ENCODE data around the gene NTM.

Gene NTM

DNA sequence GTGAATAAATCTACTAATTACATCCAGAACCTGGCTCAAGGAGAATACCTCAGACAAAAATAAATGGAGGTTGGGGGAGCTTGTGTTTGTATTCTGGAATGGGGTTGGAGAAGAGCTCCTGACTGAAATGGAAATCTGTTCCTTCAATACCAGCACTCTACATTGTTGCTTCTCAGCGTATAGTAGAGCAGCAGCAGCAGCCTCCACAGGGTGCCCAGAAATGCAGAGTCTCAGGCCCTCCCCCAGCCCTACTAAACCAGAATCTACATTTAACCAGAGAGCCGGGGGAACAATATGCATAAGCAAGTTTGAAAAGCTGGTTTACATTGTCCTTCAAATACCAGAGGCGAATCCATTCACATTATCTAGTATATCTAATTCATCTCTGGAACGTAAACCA is 474.8 kb downstream of the NTM start:
- H2AFZ ChIP-seq (ENCODE audit: low read depth, low read length) = no peak overlapping the region
- H3K9ac ChIP-seq (ENCODE audit: low read length) = no peak overlapping the region
- no peaks in the 10 kb centered on the region for H3K4me1 ChIP-seq (ENCODE audit: low read length)
- H3K27me3 ChIP-seq (ENCODE audit: low read depth, low read length) = peaks cover 12% of the 10 kb centered on the region
- H3K36me3 ChIP-seq (replicated peaks; ENCODE audit: low read depth, low read length) = no peaks in the 10 kb centered on the region
- H4K20me1 ChIP-seq (ENCODE audit: insufficient read depth, low read length) = no peaks in the 10 kb centered on the region
- no peaks in the 10 kb centered on the region for H3K9me3 ChIP-seq (ENCODE audit: insufficient read depth, low read length)
- no peaks in the 10 kb centered on the region for H3K79me2 ChIP-seq (ENCODE audit: low read length)
- H3K4me2 ChIP-seq (ENCODE audit: low read length) = no peak overlapping the region
- no peak overlapping the region for H3K4me3 ChIP-seq (ENCODE audit: low read length)
- TF ChIP-seq, protein P1, sequence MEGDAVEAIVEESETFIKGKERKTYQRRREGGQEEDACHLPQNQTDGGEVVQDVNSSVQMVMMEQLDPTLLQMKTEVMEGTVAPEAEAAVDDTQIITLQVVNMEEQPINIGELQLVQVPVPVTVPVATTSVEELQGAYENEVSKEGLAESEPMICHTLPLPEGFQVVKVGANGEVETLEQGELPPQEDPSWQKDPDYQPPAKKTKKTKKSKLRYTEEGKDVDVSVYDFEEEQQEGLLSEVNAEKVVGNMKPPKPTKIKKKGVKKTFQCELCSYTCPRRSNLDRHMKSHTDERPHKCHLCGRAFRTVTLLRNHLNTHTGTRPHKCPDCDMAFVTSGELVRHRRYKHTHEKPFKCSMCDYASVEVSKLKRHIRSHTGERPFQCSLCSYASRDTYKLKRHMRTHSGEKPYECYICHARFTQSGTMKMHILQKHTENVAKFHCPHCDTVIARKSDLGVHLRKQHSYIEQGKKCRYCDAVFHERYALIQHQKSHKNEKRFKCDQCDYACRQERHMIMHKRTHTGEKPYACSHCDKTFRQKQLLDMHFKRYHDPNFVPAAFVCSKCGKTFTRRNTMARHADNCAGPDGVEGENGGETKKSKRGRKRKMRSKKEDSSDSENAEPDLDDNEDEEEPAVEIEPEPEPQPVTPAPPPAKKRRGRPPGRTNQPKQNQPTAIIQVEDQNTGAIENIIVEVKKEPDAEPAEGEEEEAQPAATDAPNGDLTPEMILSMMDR (IDR thresholded peaks at IDR 0.05; ENCODE audit: low read depth, low read length) = no peak
- no peak for TF ChIP-seq EZH2phosphoT487 (IDR thresholded peaks at IDR 0.05; ENCODE audit: low read depth)
- no peak overlapping the region for H3K27ac ChIP-seq (ENCODE audit: low read length)

DNA sequence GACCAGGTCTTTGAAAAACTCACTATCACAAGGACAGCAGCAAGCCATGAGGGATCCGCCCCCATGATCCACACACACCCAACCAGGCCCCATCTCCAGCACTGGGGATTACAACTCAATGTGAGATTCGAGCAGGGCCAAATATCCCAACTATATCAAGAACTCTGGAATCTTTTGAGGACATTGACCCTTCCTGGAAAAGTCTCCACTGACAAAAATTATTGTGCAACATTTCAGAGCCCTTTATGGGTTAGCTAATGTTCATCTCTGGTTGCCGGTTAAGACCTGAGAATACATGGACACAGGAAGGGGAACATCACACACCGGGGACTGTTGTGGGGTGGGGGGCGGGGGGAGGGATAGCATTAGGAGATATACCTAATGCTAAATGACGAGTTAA is 479.1 kb downstream of the NTM start:
- Histone ChIP-seq H3K79me2 (ENCODE audit: low read length) (no peaks in the 10 kb centered on the region), H3K4me3 (ENCODE audit: low read length) (no peak overlapping the region), H3K27me3 (ENCODE audit: low read depth, low read length) (peaks cover 10% of the 10 kb centered on the region), H3K4me2 (ENCODE audit: low read length) (no peak overlapping the region), H2AFZ (ENCODE audit: low read depth, low read length) (no peak overlapping the region), H3K9ac (ENCODE audit: low read length) (no peak overlapping the region), H3K4me1 (ENCODE audit: low read length) (no peaks in the 10 kb centered on the region), H3K9me3 (ENCODE audit: insufficient read depth, low read length) (no peaks in the 10 kb centered on the region), H4K20me1 (ENCODE audit: insufficient read depth, low read length) (no peaks in the 10 kb centered on the region), H3K36me3 (replicated peaks; ENCODE audit: low read depth, low read length) (no peaks in the 10 kb centered on the region), H3K27ac (ENCODE audit: low read length) (no peak overlapping the region)
- TF ChIP-seq, protein P1 (IDR thresholded peaks at IDR 0.05; ENCODE audit: low read depth, low read length) = no peak
- TF ChIP-seq EZH2phosphoT487 (IDR thresholded peaks at IDR 0.05; ENCODE audit: low read depth) = no peak

DNA sequence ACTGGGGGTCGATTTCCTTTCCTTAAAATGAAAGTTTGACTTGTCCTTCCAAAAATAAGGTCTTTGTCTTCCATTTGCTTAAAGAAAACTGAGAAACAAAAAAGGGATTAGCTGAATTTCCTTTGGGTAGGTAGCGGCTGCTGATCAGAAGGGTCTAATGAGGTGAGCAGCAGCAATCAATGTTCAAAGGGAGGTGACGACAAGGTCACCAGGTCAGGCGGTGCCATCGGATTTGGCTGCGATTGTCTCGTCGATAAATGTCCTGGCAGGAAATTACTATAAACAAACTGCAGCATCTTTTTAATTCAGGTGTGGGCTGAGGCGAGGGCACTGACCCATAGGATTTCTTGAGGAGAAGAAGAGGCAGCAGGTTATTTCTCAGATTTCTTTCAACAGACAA is 480.1 kb downstream of the NTM start:
- Histone ChIP-seq H3K79me2 (ENCODE audit: low read length) (no peaks in the 10 kb centered on the region), H4K20me1 (ENCODE audit: insufficient read depth, low read length) (no peaks in the 10 kb centered on the region), H3K9me3 (ENCODE audit: insufficient read depth, low read length) (no peaks in the 10 kb centered on the region), H3K27ac (ENCODE audit: low read length) (no peak overlapping the region), H3K36me3 (replicated peaks; ENCODE audit: low read depth, low read length) (no peaks in the 10 kb centered on the region), H2AFZ (ENCODE audit: low read depth, low read length) (no peak overlapping the region), H3K4me2 (ENCODE audit: low read length) (no peak overlapping the region), H3K4me3 (ENCODE audit: low read length) (no peak overlapping the region), H3K4me1 (ENCODE audit: low read length) (no peaks in the 10 kb centered on the region), H3K27me3 (ENCODE audit: low read depth, low read length) (peaks cover 10% of the 10 kb centered on the region), H3K9ac (ENCODE audit: low read length) (no peak overlapping the region)
- no peak for TF ChIP-seq EZH2phosphoT487 (IDR thresholded peaks at IDR 0.05; ENCODE audit: low read depth)
- TF ChIP-seq, protein P1 (IDR thresholded peaks at IDR 0.05; ENCODE audit: low read depth, low read length) = no peak

DNA sequence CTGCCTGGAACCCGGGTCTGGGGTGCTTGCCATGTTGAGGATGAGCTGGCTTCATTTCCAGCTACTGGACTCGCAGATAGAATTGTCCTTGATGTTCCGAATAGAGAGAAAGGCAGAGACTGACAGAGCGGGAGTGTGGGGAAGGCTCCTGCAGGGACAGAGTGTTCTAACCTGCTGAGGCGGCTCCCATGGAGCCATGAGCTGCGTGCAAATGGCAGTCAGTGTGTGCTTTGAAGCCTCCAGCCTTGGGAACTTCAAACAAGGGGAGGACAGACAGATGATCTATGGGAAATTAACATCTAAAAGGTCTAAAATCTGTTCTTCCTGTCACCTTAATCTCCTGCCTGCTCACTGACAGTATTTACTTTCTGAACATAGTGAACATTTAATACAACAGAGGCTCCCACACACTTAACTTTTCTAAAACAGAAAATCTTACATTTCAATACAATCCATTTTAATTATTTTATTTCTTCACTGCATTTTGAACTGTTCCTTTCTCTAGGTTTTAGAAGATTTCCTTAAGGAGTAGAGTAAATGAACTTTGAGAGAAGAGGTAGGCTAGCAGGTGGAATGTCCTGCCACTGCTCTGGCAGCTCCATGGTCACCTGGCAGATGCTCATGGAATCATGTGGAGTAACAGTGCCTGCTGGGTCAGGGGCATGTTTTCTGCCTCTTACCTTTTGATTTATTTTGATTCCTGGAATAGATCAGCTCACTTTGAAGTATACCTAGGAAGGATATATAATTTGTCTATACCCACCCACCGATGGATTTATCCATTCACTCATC is 481.7 kb downstream of the NTM start:
- H3K79me2 ChIP-seq (ENCODE audit: low read length) = no peaks in the 10 kb centered on the region
- no peak overlapping the region for H3K9ac ChIP-seq (ENCODE audit: low read length)
- no peaks in the 10 kb centered on the region for H4K20me1 ChIP-seq (ENCODE audit: insufficient read depth, low read length)
- no peak overlapping the region for H3K27ac ChIP-seq (ENCODE audit: low read length)
- no peak overlapping the region for H3K4me2 ChIP-seq (ENCODE audit: low read length)
- H3K4me3 ChIP-seq (ENCODE audit: low read length) = no peak overlapping the region
- no peak overlapping the region for H2AFZ ChIP-seq (ENCODE audit: low read depth, low read length)
- no peaks in the 10 kb centered on the region for H3K36me3 ChIP-seq (replicated peaks; ENCODE audit: low read depth, low read length)
- peaks cover 8% of the 10 kb centered on the region for H3K27me3 ChIP-seq (ENCODE audit: low read depth, low read length)
- no peaks in the 10 kb centered on the region for H3K4me1 ChIP-seq (ENCODE audit: low read length)
- TF ChIP-seq, protein P1 (IDR thresholded peaks at IDR 0.05; ENCODE audit: low read depth, low read length) = no peak
- no peak for TF ChIP-seq EZH2phosphoT487 (IDR thresholded peaks at IDR 0.05; ENCODE audit: low read depth)
- H3K9me3 ChIP-seq (ENCODE audit: insufficient read depth, low read length) = no peaks in the 10 kb centered on the region

All from OCI-LY3 (cell line).